ENCODE results near the gene GBGT1. TPM values are rescaled to one million over a fixed set of nuclear protein-coding genes. Genes with fewer than 3 reads are reported as not detected.
"Not testable (repeated sequence)": the region's sequence is repeated elsewhere in the genome, so short reads cannot be mapped to it uniquely, and the experiment has no call there.

Gene GBGT1
- total RNA-seq (ENCODE audit: unreplicated experiment): 98.4 TPM
- long read RNA-seq, transcript GBGT1-203 (7 exons, 1,985 nt): major isoform, 46 of 116 reads
- long read RNA-seq, transcript GBGT1-202 (7 exons, 847 nt): minor isoform, 14 of 116 reads
- long read RNA-seq, transcript GBGT1-204 (7 exons, 1,935 nt): minor isoform, 18 of 116 reads
- long read RNA-seq, partial matches to known transcripts: 0 of 116 reads
- long read RNA-seq, other reads (novel, unspliced or antisense): 33 of 116 reads

DNA sequence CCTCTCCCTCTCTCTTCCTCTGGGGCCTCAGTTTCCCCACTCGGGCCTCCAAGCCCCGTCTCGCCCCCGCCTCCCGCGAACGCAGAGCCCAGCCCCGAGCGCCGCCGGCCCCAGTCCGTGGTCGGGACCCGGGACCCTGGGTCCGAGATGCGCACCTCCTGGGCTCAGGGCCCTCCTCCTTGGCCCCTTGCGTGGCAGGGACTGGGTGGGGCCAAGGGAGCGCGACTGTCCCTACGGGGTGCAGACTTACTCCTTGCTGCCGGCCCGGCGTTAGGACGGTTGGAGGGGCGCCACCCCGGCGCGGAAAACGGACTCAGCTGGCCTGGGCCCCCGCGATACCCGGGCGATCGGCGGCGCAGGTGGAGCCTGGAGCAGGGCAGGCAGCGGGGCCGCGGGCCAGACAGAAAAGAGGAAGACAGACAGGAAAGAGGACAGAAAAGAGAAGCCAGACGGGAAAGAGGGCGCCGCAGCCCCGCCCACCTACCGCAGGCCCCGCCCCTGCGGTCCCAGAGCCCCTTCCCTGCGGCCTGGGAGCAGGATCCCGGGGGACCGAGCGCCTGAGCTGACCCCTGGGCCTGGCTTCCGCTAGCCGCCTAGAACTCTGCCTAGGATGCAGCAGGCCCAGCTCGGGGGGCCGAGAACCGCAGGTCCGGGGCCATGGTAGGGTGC, at the start of gene GBGT1:
GBGT1 (minus strand) TSS at position 411 of the 669 bp plus-strand sequence. CDS start 1,502 bp downstream, outside the sequence.
- TF ChIP-seq, protein P1, sequence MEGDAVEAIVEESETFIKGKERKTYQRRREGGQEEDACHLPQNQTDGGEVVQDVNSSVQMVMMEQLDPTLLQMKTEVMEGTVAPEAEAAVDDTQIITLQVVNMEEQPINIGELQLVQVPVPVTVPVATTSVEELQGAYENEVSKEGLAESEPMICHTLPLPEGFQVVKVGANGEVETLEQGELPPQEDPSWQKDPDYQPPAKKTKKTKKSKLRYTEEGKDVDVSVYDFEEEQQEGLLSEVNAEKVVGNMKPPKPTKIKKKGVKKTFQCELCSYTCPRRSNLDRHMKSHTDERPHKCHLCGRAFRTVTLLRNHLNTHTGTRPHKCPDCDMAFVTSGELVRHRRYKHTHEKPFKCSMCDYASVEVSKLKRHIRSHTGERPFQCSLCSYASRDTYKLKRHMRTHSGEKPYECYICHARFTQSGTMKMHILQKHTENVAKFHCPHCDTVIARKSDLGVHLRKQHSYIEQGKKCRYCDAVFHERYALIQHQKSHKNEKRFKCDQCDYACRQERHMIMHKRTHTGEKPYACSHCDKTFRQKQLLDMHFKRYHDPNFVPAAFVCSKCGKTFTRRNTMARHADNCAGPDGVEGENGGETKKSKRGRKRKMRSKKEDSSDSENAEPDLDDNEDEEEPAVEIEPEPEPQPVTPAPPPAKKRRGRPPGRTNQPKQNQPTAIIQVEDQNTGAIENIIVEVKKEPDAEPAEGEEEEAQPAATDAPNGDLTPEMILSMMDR (IDR thresholded peaks at IDR 0.05; ENCODE audit: unreplicated experiment): no peak
- peaks cover 3% of the 10 kb centered on the region for H3K27me3 Mint-ChIP-seq (ENCODE audit: unreplicated experiment)
- H3K36me3 Mint-ChIP-seq (ENCODE audit: low read depth, unreplicated experiment): peaks cover 21% of the 10 kb centered on the region
- H3K27ac Mint-ChIP-seq (ENCODE audit: unreplicated experiment): peak within 1 kb of the TSS; percentile 81
- H3K9me3 Mint-ChIP-seq (ENCODE audit: unreplicated experiment): no peaks in the 10 kb centered on the region
- DNase-seq (ENCODE audit: low spot score): peak; percentile 76
- H3K4me1 Mint-ChIP-seq (ENCODE audit: unreplicated experiment): peaks cover 15% of the 10 kb centered on the region
- H3K4me3 Mint-ChIP-seq (ENCODE audit: unreplicated experiment): peak within 1 kb of the TSS; percentile 87

DNA sequence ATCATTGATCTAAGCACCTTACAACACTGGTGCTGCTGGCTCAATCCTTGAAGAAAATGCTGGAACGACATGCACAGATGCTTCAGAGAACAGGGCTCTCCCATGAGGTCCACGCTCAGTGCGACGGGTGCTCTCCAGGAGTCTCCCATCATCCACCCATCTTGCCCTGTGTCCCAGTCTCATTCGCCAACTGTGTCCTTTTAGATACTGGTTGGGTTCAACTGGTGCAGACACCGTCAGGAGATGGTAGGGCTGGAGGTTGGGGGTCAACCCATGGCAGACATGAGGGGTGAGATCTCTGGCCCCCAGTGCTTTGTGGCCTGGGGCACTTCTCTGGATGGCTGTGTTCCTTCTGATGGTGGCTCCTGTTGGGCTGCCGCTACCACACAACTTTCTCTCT, 46.9 kb upstream of the GBGT1 start:
- no peak for DNase-seq (ENCODE audit: low spot score)
- Mint-ChIP-seq H3K4me3 (ENCODE audit: unreplicated experiment) (no peak overlapping the region), H3K9me3 (ENCODE audit: unreplicated experiment) (no peaks in the 10 kb centered on the region), H3K27me3 (ENCODE audit: unreplicated experiment) (peaks cover 9% of the 10 kb centered on the region), H3K27ac (ENCODE audit: unreplicated experiment) (no peak overlapping the region), H3K4me1 (ENCODE audit: unreplicated experiment) (no peaks in the 10 kb centered on the region), H3K36me3 (ENCODE audit: low read depth, unreplicated experiment) (no peaks in the 10 kb centered on the region)
- TF ChIP-seq, protein P1 (IDR thresholded peaks at IDR 0.05; ENCODE audit: unreplicated experiment): no peak

DNA sequence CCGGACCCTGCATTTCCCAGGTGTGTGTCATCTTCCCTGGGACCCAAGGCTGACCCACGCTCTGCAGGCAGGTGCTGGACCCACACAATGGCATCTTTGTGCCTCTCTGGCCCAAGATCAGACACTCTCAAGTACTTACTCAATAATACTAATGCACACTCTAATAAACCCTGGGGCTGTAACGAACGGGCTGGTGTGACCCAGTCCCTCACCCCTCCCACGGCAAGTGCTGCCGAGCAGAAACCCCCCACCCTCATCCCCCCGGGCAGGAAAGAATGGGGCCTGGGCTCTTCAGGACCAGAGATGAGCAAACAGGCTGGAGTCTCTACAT, 46.5 kb upstream of the GBGT1 start:
- no peaks in the 10 kb centered on the region for H3K36me3 Mint-ChIP-seq (ENCODE audit: low read depth, unreplicated experiment)
- no peak overlapping the region for H3K27ac Mint-ChIP-seq (ENCODE audit: unreplicated experiment)
- H3K4me3 Mint-ChIP-seq (ENCODE audit: unreplicated experiment): no peak overlapping the region
- TF ChIP-seq, protein P1 (IDR thresholded peaks at IDR 0.05; ENCODE audit: unreplicated experiment): no peak
- DNase-seq (ENCODE audit: low spot score): no peak
- H3K4me1 Mint-ChIP-seq (ENCODE audit: unreplicated experiment): no peaks in the 10 kb centered on the region
- peaks cover 9% of the 10 kb centered on the region for H3K27me3 Mint-ChIP-seq (ENCODE audit: unreplicated experiment)
- H3K9me3 Mint-ChIP-seq (ENCODE audit: unreplicated experiment): no peaks in the 10 kb centered on the region

DNA sequence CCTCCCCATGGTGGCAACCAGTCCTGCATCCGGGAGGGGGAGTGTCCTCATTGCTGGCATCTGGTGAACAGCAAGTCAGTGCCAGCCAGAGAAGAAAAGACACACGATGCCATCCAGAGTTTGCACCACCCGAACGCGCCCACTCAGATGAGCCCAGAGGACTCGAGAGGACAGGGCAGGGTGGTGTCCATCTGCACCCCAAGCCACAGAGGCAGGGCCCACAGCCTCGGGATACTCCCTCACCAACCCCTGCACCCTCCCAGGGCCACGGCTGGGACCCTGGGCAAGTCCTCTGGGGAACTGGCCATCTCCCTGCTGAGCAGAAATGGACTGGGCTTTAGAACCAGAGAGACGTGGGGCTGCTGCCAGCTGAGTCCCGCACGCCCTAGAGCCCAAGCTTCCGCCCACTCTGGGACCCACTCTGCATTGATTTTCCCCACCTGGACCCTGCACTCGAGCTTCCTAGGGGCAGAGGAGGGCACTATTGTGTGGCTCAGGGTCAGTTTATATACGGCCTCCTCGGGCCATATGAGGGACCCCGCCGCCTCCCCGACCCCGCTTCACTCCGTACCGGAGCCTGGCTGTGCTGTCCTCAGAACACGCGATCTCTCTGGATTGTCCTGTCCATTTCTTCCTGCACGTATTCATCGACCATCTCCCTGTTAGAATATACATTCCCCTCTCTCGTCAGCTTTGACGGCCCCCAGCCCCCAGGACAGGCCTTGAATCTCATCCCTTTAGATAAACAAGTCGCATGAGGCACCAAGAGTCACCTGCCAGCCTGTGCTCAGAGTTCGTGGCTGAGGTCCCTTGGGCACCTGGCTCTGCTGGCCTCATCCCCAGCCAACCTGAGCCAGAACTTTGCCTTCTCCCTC, 45.9 kb upstream of the GBGT1 start:
- H3K27ac Mint-ChIP-seq (ENCODE audit: unreplicated experiment); H3K9me3 Mint-ChIP-seq (ENCODE audit: unreplicated experiment); DNase-seq (ENCODE audit: low spot score); H3K27me3 Mint-ChIP-seq (ENCODE audit: unreplicated experiment); H3K36me3 Mint-ChIP-seq (ENCODE audit: low read depth, unreplicated experiment); H3K4me3 Mint-ChIP-seq (ENCODE audit: unreplicated experiment); H3K4me1 Mint-ChIP-seq (ENCODE audit: unreplicated experiment): not testable (repeated sequence)

DNA sequence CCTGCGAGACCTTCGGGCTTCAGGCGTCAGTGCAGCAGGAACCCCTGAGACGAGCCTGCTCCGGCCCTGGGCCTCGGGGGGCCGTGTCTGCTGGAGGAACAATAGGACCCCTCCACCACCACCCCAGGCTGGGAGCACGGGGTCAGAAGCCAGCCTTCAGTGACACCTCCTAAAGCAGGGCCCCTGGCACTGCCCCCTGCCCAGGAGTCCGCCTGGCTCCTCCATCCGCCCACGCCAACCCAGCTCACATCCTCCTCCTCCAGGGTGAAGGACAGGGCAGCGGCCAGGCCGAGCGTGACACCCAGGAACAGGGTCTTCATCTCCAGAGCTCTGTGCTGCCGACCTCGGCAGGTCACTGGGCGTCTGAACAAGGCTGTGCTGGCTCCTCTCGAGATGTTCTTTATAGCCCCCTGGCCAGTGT, 45.2 kb upstream of the GBGT1 start, which contains the start of gene OBP2B:
OBP2B (minus strand) TSS at position 371 of the 421 bp plus-strand sequence; CDS start at position 320, 51 bp downstream.
- not testable (repeated sequence) for H3K9me3 Mint-ChIP-seq (ENCODE audit: unreplicated experiment); H3K4me1 Mint-ChIP-seq (ENCODE audit: unreplicated experiment); H3K36me3 Mint-ChIP-seq (ENCODE audit: low read depth, unreplicated experiment); H3K4me3 Mint-ChIP-seq (ENCODE audit: unreplicated experiment); DNase-seq (ENCODE audit: low spot score); H3K27me3 Mint-ChIP-seq (ENCODE audit: unreplicated experiment); H3K27ac Mint-ChIP-seq (ENCODE audit: unreplicated experiment)

DNA sequence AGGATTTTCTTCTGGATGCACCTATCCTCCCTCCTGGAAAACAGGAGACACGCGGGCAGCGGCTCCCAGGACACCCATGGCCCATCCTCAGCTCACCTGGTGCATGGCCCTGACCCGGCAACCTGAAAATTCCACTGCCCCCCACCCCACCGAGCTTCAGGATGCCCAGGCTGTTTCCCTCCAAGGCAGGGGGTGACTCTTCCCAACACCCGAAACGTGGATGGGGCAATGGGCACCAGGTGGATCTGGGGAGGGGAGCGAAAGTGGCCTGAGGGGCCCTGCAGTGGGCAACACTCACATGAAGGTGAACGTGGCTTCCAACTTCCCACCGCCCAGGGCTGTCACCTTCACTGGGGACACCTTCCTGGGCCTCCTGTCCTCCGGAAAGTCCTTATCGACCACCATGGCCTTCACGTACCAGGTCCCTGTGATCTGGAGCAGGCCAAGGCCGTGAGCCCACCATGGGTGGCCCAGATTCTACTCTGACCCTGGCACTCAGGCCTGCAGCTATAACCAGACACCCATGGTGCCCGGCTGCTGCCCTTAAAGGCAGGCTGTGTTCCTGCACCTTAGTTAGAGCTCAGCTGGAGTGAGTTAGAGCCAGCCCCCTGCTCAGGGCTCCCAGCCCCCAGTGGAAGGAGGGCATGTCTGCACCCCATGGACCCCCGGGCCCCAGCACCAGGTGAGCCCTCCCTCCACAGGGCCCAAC, 44.6 kb upstream of the GBGT1 start:
- not testable (repeated sequence) for H3K36me3 Mint-ChIP-seq (ENCODE audit: low read depth, unreplicated experiment); H3K27ac Mint-ChIP-seq (ENCODE audit: unreplicated experiment); DNase-seq (ENCODE audit: low spot score); H3K4me3 Mint-ChIP-seq (ENCODE audit: unreplicated experiment); H3K4me1 Mint-ChIP-seq (ENCODE audit: unreplicated experiment); H3K9me3 Mint-ChIP-seq (ENCODE audit: unreplicated experiment)
- H3K27me3 Mint-ChIP-seq (ENCODE audit: unreplicated experiment): peaks cover 11% of the 10 kb centered on the region

Data from endothelial cell (in vitro differentiated cells).